Heart left ventricle (tissue), 16 donors: ENCODE results near the gene FBXL19. TPM values are rescaled to one million over a fixed set of nuclear protein-coding genes. Genes with fewer than 3 reads are reported as not detected.

ENCODE experiments used
- ATAC-seq, 4 donors: fragments of 200-7000 bp; cut with Tn5 transposase; one replicate each; pipeline ENCODE4 v1.9.1; 2020 to 2022; ENCODE audit warnings: moderate library complexity in 4 of 4, mild to moderate bottlenecking in 3 of 4, moderate number of reproducible peaks in 1 of 4
- DNase-seq, 5 donors: peaks; one replicate each; pipeline ENCODE4 v3.0.0-alpha.2; 2020
- H3K27ac ChIP-seq, 12 donors: fragments of 200-600 bp; sonication (generic) in 4 of 12; one replicate each; pipeline versions ENCODE4 v1.5.0 to v1.8.0; 2016 to 2022; ENCODE audit warnings: mild to moderate bottlenecking in 2 of 12
- H3K27me3 ChIP-seq, 9 donors: fragments of 200-600 bp; sonication (generic) in 2 of 9; one replicate each; pipeline versions ENCODE4 v1.5.1 to v1.8.0; 2016 to 2022; ENCODE audit warnings: mild to moderate bottlenecking in 3 of 9
- H3K36me3 ChIP-seq, 9 donors: fragments of 200-600 bp; sonication (generic) in 2 of 9; one replicate each; pipeline versions ENCODE4 v1.5.0 to v1.8.0; 2018 to 2022; ENCODE audit warnings: mild to moderate bottlenecking in 2 of 9
- H3K4me1 ChIP-seq, 12 donors: fragments of 200-600 bp; sonication (generic) in 4 of 12; one replicate each; pipeline versions ENCODE4 v1.5.0 to v1.8.0; 2016 to 2022; ENCODE audit warnings: mild to moderate bottlenecking in 3 of 12
- H3K4me3 ChIP-seq, 12 donors: fragments of 200-600 bp; sonication (generic) in 4 of 12; one replicate each; pipeline versions ENCODE4 v1.5.0 to v1.8.0; 2017 to 2022; ENCODE audit warnings: mild to moderate bottlenecking in 9 of 12, moderate library complexity in 4 of 12
- H3K9me3 ChIP-seq, 12 donors: fragments of 200-600 bp; sonication (generic) in 4 of 12; one replicate each; pipeline versions ENCODE4 v1.5.0 to v1.8.0; 2016 to 2022; ENCODE audit warnings: mild to moderate bottlenecking in 1 of 12
- CTCF ChIP-seq, 12 donors: fragments of 200-600 bp; sonication (generic) in 4 of 12; IDR thresholded peaks; one replicate each; pipeline versions ENCODE4 v1.5.0 to v1.8.0; 2018 to 2022; ENCODE audit warnings: antibody characterized with exemption in 12 of 12, mild to moderate bottlenecking in 5 of 12
- POLR2A ChIP-seq, 2 donors: fragments of 450-650 bp; IDR thresholded peaks; one replicate each; pipeline ENCODE4 v1.6.1; 2017; ENCODE audit warnings: antibody characterized with exemption in 2 of 2, mild to moderate bottlenecking in 2 of 2, moderate library complexity in 2 of 2
- WGBS, 4 donors: extraction: QIAGEN DNeasy Blood & Tissue Kit in 2 of 4; methylation state at CpG; one replicate each; pipeline versions ENCODE4 v1.1.5 to v1.1.7; 2013 to 2018; 5-methylcytosine and 5-hydroxymethylcytosine counted together
- intact Hi-C, 10 donors: fragments of 100-400 bp; cut with DNase I; formaldehyde crosslinking; loops; one replicate each; pipeline versions ENCODE4 v1.11.1 to v1.14.2; 2022
- polyA plus RNA-seq, 2 donors: library from polyadenylated mRNA; stranded (reverse); fragments of 200-250 nt; gene quantifications; one replicate each; pipeline ENCODE4 v1.2.3, GENCODE V29; 2013
- total RNA-seq, 9 donors: library from RNA; depleted of rRNA in 2 of 9; stranded (reverse); fragments of >200 nt in 2 of 9; fragmentation: NEBNext Ultra II Directional in 3 of 9; extraction: Animal tissue kit (Norgen Biotek cat#: 25700) in 3 of 9; gene quantifications; one replicate each; pipeline versions ENCODE4 v1.1.0 to v1.2.4, GENCODE V29; 2016 to 2023
- donor health status: ischemic (EF 13 %, LVEDD 7.1; RV severe dilation, severe dysfunction).
- donor health status: healthy with polysubstance abuse.
- donor health status: DM: no; HTN: yes; CAD: no.
- donor health status: DM: no; HTN: no; CAD: no.
- donor health status: ischemic (EF 25% LVEDD 6.9; RV normal size, moderate dysfunction).
- donor health status: ischemic (EF 25% LVEDD 5.7; RV mildly dilated, moderate dysfunction).
- donor health status: healthy.
- donor health status: DM: yes; HTN: yes; CAD: no.
- donor health status: ischemic (EF 35%, LVEDD 5.7; RV mildly dilated, moderate dysfunction).
- donor health status: nonischemic (EF 11% LVEDD 7.7; RV severe dilation, severe dysfunction).
- donor health status: DM: yes; HTN: yes; CAD: no.
- donor health status: PGD.
- donor health status: ischemic (EF 29% LVEDD 5.4; RV normal size, mild dysfunction).
- donor health status: nonischemic (EF 23%, LVEDD 6.1; RV moderate dilation, normal function).

The FBXL19 gene
- total and polyA plus RNA-seq, 11 donors = 4.5 to 15.5 (median 7.9) TPM

GRCh38 chr16:30967795-30968194 lies 44.4 kb downstream of the FBXL19 start:
- Histone ChIP-seq H3K9me3 (no peaks in the 10 kb centered on the region), H3K27ac (no peak overlapping the region), H3K4me1 (no peaks in the 10 kb centered on the region), H3K4me3 (no peak overlapping the region), H3K27me3 (no peaks in the 10 kb centered on the region), H3K36me3 (peaks cover 0 to 100% (median 98%) of the 10 kb centered on the region in 9 donors)
- no peak for TF ChIP-seq CTCF (IDR thresholded peaks at IDR 0.05)
- no peak for TF ChIP-seq POLR2A (IDR thresholded peaks at IDR 0.05)
- DNase-seq (no peak), ATAC-seq (no peak)
- intact Hi-C loops = no loop called here
- 86 to 93% (median 92%) methylated on average over 4 of the region's 4 CpGs for WGBS, 4 donors

- Histone ChIP-seq H3K4me3 (no peak overlapping the region), H3K27ac (no peak overlapping the region), H3K36me3 (peaks cover 0 to 100% (median 98%) of the 10 kb centered on the region in 9 donors), H3K9me3 (no peaks in the 10 kb centered on the region), H3K27me3 (no peaks in the 10 kb centered on the region), H3K4me1 (no peaks in the 10 kb centered on the region)
- TF ChIP-seq CTCF (IDR thresholded peaks at IDR 0.05) (no peak), POLR2A (IDR thresholded peaks at IDR 0.05) (no peak)
- WGBS, 4 donors = 93 to 96% (median 95%) methylated on average over 19 of the region's 19 CpGs
- DNase-seq = no peak
- intact Hi-C loops = no loop called here
- ATAC-seq = no peak
These were observed 46.0 kb downstream of the FBXL19 start for GRCh38 chr16:30969246-30969842.

GRCh38 chr16:30971298-30971697 lies 47.9 kb downstream of the FBXL19 start:
- ATAC-seq (no peak), DNase-seq (no peak)
- Histone ChIP-seq H3K4me1 (no peaks in the 10 kb centered on the region), H3K4me3 (no peak overlapping the region), H3K27ac (no peak overlapping the region), H3K27me3 (no peaks in the 10 kb centered on the region), H3K36me3 (peaks cover 0 to 100% (median 99%) of the 10 kb centered on the region in 9 donors), H3K9me3 (no peaks in the 10 kb centered on the region)
- 92 to 95% (median 93%) methylated on average over 14 of the region's 14 CpGs for WGBS, 4 donors
- TF ChIP-seq CTCF (IDR thresholded peaks at IDR 0.05) (no peak), POLR2A (IDR thresholded peaks at IDR 0.05) (no peak)
- intact Hi-C loops = loop anchor here in 1 of 10 donors (10.0 kb wide), 2 partner anchors 104 to 184 kb away; partner anchors contain the start of genes PRSS36, ZNF646 and ZNF668

- Histone ChIP-seq H3K27me3 (no peaks in the 10 kb centered on the region), H3K4me1 (no peaks in the 10 kb centered on the region), H3K36me3 (peaks cover 0 to 100% (median 99%) of the 10 kb centered on the region in 9 donors), H3K9me3 (no peaks in the 10 kb centered on the region), H3K4me3 (no peak overlapping the region), H3K27ac (no peak overlapping the region)
- TF ChIP-seq CTCF (IDR thresholded peaks at IDR 0.05) (no peak), POLR2A (IDR thresholded peaks at IDR 0.05) (no peak)
- intact Hi-C loops = loop anchor here in 1 of 10 donors (10.0 kb wide), 2 partner anchors 102 to 182 kb away; partner anchors contain the start of genes PRSS36, ZNF646 and ZNF668
- ATAC-seq = no peak
- no peak for DNase-seq
- 78 to 88% (median 84%) methylated on average over 7 of the region's 7 CpGs for WGBS, 4 donors
These were observed 49.5 kb downstream of the FBXL19 start for GRCh38 chr16:30972872-30973271.
